Activated B cell treated with CpG ODN at 0.5 μM for 24 hours (primary cell): Measurements from ENCODE around the gene CUTA. TPM values are rescaled to one million over a fixed set of nuclear protein-coding genes. Genes with fewer than 3 reads are reported as not detected.

Experiments used
- ATAC-seq: fragments of 200-7000 bp; cut with Tn5 transposase; one replicate; pipeline ENCODE4 v1.10.0; 2021; ENCODE audit warnings: low read depth, mild to moderate bottlenecking, moderate library complexity
- CTCF ChIA-PET: fragments of 350-600 bp; sonication (Branson Sonifier 250); formaldehyde crosslinking; loops from one replicate; lab custom pipeline; 2021; ENCODE audit warnings: antibody characterized with exemption; lab: Charles Lee
- POLR2A ChIA-PET: fragments of 350-600 bp; sonication (Branson Sonifier 250); formaldehyde crosslinking; loops from one replicate; lab custom pipeline; 2021; ENCODE audit warnings: antibody characterized with exemption; lab: Charles Lee
- DNase-seq: peaks from one replicate; pipeline ENCODE4 v3.0.0; 2022
- H3K27ac Mint-ChIP-seq: one replicate; pipeline ENCODE4 v1.8.0; 2020; ENCODE audit warnings: mixed read lengths
- H3K27me3 Mint-ChIP-seq: one replicate; pipeline ENCODE4 v1.8.0; 2021; ENCODE audit warnings: mixed read lengths
- H3K36me3 Mint-ChIP-seq: one replicate; pipeline ENCODE4 v1.8.0; 2021; ENCODE audit warnings: low read depth, mixed read lengths
- H3K4me1 Mint-ChIP-seq: one replicate; pipeline ENCODE4 v1.8.0; 2021; ENCODE audit warnings: mixed read lengths
- H3K4me3 Mint-ChIP-seq: one replicate; pipeline ENCODE4 v1.8.0; 2020; ENCODE audit warnings: mild to moderate bottlenecking, mixed read lengths
- H3K9me3 Mint-ChIP-seq: one replicate; pipeline ENCODE4 v1.8.0; 2020; ENCODE audit warnings: mixed read lengths
- intact Hi-C: fragments of 100-400 bp; cut with micrococcal nuclease; formaldehyde crosslinking; loops from one replicate; pipeline ENCODE4 v1.15.1; 2024
- total RNA-seq: library from RNA; stranded (reverse); gene quantifications from 2 replicates; pipeline ENCODE4 v1.2.3, GENCODE V29; 2022
- TF ChIP-seq, protein P1 (sequence below): fragments of 200-600 bp; IDR thresholded peaks from one replicate; pipeline ENCODE4 v1.8.0; 2022; ENCODE audit warnings: antibody characterized with exemption, mild to moderate bottlenecking

Gene CUTA
- total RNA-seq, 1 donor from 2014 or later, result 111 TPM

DNA sequence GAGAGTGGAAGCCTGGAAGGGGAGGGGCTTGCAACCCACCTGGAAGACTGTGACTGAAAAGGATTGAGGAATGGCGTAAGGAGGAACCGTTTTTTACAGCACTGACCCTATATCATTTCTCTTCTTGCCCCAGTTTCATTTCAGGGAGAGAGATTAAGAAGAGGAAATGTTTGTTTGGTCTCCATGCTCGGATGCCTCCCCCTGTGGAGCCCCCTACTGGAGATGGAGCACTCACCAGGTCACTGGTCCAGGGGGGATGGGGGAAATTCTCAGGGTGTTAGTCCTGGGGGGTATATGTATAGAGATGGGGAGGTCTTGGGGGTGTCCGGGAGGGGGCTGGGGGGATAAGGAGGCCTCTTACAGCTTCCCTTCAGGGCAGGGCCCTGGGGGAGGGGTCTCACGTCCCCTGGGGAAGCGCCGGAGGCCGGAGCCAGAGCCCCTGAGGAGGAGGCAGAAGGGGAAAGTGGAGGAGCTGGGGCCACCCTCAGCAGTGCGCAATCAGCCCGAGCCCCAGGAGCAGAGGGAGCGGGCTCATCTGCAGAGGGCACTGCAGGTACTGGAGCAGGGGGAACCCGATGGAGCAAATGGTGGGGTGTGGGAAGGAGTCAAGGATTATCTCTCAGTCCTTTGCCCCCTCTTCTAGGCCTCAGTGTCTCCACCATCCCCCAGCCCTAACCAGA is 3.2 kb downstream of the CUTA start:
- Mint-ChIP-seq H3K4me1 (peaks cover 84% of the 10 kb centered on the region), H3K27ac (peak overlapping the region; percentile 62), H3K36me3 (peaks cover 47% of the 10 kb centered on the region), H3K27me3 (no peaks in the 10 kb centered on the region), H3K4me3 (peak overlapping the region; percentile 33), H3K9me3 (no peaks in the 10 kb centered on the region)
- TF ChIP-seq, protein P1, sequence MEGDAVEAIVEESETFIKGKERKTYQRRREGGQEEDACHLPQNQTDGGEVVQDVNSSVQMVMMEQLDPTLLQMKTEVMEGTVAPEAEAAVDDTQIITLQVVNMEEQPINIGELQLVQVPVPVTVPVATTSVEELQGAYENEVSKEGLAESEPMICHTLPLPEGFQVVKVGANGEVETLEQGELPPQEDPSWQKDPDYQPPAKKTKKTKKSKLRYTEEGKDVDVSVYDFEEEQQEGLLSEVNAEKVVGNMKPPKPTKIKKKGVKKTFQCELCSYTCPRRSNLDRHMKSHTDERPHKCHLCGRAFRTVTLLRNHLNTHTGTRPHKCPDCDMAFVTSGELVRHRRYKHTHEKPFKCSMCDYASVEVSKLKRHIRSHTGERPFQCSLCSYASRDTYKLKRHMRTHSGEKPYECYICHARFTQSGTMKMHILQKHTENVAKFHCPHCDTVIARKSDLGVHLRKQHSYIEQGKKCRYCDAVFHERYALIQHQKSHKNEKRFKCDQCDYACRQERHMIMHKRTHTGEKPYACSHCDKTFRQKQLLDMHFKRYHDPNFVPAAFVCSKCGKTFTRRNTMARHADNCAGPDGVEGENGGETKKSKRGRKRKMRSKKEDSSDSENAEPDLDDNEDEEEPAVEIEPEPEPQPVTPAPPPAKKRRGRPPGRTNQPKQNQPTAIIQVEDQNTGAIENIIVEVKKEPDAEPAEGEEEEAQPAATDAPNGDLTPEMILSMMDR, result no peak
- ChIA-PET POLR2A (interaction anchor here (5.9 kb wide), 1 partner anchor 17 kb away, joined by 28 read pairs; no protein-coding TSS in a partner anchor), CTCF (interaction anchor here (1.0 kb wide), 1 partner anchor 16 kb away, joined by 3 read pairs; no protein-coding TSS in a partner anchor)
- no peak for DNase-seq
- intact Hi-C loops, result loop anchor here (5.0 to 10.0 kb wide), 3 partner anchors 410 to 1287 kb away; partner anchors contain the start of genes ATF6B, HLA-DOA and PSMB8
- no peak for ATAC-seq

DNA sequence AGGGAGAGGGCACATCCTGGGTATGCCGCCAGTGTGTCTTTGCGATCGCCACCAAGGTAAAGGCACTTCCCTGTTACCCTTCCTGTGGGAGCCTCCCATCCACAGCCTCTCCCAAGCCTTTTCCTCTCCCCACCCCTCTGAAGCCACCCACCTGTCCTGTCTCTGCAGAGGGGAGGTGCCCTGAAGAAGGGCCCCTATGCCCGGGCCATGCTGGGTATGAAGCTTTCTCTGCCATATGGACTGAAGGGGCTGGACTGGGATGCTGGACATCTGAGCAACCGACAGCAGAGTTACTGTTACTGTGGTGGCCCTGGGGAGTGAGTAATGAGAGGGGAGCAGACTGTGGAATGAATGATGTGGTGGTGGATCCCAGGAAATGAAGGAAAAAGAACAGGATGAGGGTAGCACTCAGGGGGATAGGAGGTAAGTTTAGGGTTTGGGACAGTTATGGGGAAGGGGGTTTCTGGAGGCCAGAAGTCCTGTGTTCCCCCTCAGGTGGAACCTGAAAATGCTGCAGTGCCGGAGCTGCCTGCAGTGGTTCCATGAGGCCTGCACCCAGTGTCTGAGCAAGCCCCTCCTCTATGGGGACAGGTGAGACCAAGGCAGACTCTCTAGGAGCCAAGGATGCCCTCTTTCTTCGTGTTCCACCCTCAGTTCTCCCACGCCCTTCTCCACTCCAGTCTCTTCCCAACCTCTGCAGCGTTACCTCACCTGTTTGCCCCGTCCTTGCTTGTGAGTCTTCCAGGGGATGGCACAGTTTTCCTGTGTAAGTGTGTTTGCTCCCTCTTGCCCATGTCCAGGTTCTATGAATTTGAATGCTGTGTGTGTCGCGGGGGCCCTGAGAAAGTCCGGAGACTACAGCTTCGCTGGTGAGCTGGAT is 4.4 kb downstream of the CUTA start:
- POLR2A ChIA-PET, result no interaction called here
- Mint-ChIP-seq H3K27ac (peak overlapping the region; percentile 62), H3K36me3 (peaks cover 47% of the 10 kb centered on the region), H3K4me1 (peaks cover 79% of the 10 kb centered on the region), H3K9me3 (no peaks in the 10 kb centered on the region), H3K4me3 (peak overlapping the region; percentile 32), H3K27me3 (no peaks in the 10 kb centered on the region)
- CTCF ChIA-PET, result interaction anchor here (1.0 kb wide), 1 partner anchor 17 kb away, joined by 3 read pairs; no protein-coding TSS in a partner anchor
- TF ChIP-seq, protein P1, result no peak
- intact Hi-C loops, result loop anchor here (5.0 to 10.0 kb wide), 2 partner anchors 409 to 1286 kb away; partner anchors contain the start of genes ATF6B and HLA-DOA
- no peak for ATAC-seq
- DNase-seq, result no peak

DNA sequence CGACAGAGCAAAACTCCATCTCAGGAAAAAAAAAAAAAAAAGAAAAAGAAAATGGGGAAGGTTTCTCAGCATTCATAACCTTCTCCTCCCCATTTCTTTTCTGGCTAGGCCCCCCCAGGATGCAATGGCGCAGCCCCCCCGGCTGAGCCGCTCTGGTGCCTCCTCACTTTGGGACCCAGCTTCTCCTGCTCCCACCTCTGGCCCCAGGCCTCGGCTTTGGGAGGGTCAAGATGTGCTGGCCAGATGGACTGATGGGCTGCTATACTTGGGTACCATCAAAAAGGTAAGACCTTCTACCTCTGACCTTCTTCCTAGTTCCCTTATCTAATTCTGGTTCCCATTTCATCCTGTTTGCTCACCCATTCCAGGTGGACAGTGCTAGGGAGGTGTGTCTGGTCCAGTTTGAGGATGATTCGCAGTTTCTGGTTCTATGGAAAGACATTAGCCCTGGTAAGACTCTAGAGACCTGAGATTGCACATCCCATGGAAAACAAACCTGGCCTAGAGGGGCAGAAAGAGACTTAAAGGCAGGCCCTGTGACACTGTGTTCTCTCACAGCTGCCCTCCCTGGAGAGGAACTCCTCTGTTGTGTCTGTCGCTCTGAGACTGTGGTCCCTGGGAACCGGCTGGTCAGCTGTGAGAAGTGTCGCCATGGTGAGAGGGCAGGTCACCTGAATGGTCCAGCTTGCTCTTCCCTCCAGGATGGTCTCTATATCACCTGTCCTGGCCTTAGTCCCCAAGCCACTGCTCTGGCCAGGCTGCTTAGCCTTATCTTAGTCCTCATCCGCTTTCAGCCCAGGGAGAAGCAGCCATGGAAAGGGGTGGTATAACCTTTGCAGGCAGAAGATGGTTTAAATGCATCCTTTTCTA is 5.5 kb downstream of the CUTA start:
- ChIA-PET CTCF (no interaction called here), POLR2A (interaction anchor here (1.1 to 3.0 kb wide), 6 partner anchors 13 to 440 kb away, joined by 8 to 22 read pairs (median 15); partner anchors contain the start of genes HSD17B8, RPS18, VPS52 and ZBTB22)
- no peak for DNase-seq
- ATAC-seq, result no peak
- intact Hi-C loops, result loop anchor here (5.0 to 10.0 kb wide), 2 partner anchors 408 to 1285 kb away; partner anchors contain the start of genes ATF6B and HLA-DOA
- no peaks in the 10 kb centered on the region for H3K27me3 Mint-ChIP-seq
- peaks cover 69% of the 10 kb centered on the region for H3K4me1 Mint-ChIP-seq
- no peaks in the 10 kb centered on the region for H3K9me3 Mint-ChIP-seq
- H3K4me3 Mint-ChIP-seq, result peak overlapping the region; percentile 88
- TF ChIP-seq, protein P1, result no peak
- H3K36me3 Mint-ChIP-seq, result peaks cover 45% of the 10 kb centered on the region
- H3K27ac Mint-ChIP-seq, result peak overlapping the region; percentile 67

DNA sequence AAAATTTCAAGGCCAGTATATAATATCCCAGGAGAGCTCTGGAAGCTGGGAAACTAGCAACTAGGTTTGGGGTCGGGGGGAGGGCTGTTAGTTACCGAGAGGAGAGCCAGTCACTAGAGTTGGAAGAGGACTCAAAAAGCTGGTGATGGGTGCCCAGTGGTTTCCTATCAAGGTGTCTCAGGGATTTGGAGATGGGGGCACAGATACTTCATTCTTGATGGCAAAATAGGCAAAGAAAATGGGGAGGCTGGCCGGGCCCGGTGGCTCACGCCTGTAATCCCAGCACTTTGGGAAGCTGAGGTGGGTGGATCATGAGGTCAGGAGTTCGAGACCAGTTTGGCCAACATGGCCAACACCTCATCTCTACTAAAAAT is 6.3 kb downstream of the CUTA start:
- no peak for DNase-seq
- POLR2A ChIA-PET, result interaction anchor here (0.5 to 3.0 kb wide), 11 partner anchors 9 to 439 kb away, joined by 3 to 22 read pairs (median 8); partner anchors contain the start of genes BAK1, HSD17B8, RPS18 and VPS52
- Mint-ChIP-seq H3K27ac (peak overlapping the region; percentile 83), H3K4me1 (peaks cover 61% of the 10 kb centered on the region), H3K36me3 (peaks cover 45% of the 10 kb centered on the region), H3K4me3 (peak overlapping the region; percentile 88), H3K9me3 (no peaks in the 10 kb centered on the region), H3K27me3 (no peaks in the 10 kb centered on the region)
- CTCF ChIA-PET, result no interaction called here
- TF ChIP-seq, protein P1, result no peak
- ATAC-seq, result no peak
- intact Hi-C loops, result loop anchor here (5.0 to 10.0 kb wide), 2 partner anchors 407 to 1284 kb away; partner anchors contain the start of genes ATF6B and HLA-DOA
